Measurements from ENCODE around the gene SBK3.
"Not testable (repeated sequence)": the region's sequence is repeated elsewhere in the genome, so short reads cannot be mapped to it uniquely, and the experiment has no call there.

Gene SBK3, protein sequence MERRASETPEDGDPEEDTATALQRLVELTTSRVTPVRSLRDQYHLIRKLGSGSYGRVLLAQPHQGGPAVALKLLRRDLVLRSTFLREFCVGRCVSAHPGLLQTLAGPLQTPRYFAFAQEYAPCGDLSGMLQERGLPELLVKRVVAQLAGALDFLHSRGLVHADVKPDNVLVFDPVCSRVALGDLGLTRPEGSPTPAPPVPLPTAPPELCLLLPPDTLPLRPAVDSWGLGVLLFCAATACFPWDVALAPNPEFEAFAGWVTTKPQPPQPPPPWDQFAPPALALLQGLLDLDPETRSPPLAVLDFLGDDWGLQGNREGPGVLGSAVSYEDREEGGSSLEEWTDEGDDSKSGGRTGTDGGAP
- 0 reads per million in 4 experiments for total RNA-seq

- DNase-seq: no peak
These were observed at the start of gene SBK3 for GRCh38 chr19:55545443-55545842. SBK3 (minus strand) TSS chr19:55545543; CDS start chr19:55545543, 0 bp downstream.

DNA sequence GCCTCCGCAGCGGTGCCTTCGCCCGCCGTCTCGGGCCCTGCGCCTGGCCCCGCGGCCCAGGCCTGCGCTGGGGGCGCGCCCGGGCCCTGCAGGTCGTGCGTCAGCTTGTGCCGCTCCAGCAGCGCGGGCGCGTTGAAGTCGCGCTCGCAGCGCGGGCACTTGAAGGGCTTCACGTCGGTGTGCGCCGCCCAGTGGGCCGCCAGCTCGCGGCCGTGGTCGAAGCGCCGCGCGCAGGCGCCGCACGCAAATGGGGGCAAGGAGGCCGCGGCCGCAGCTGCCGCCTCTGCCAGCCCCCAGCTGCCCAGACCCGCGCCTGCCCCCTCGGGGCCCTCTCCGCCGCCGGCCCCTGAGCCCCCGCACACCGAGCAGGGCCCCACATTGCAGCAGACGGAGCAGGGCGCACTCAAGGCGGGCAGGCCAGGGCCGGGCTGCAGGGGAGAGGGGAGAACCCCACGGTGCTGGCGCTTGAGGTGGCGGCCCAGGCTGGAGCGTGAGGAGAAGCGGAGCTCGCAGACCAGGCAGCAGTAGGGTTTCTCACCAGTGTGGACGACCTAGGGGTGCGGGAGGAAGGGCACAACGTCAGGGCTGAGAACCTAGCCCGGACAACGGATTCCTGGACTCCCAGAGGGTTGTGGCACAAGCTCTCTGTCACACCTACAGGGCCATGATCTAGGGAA is 47.9 kb upstream of the SBK3 start:
- no peak for DNase-seq

DNA sequence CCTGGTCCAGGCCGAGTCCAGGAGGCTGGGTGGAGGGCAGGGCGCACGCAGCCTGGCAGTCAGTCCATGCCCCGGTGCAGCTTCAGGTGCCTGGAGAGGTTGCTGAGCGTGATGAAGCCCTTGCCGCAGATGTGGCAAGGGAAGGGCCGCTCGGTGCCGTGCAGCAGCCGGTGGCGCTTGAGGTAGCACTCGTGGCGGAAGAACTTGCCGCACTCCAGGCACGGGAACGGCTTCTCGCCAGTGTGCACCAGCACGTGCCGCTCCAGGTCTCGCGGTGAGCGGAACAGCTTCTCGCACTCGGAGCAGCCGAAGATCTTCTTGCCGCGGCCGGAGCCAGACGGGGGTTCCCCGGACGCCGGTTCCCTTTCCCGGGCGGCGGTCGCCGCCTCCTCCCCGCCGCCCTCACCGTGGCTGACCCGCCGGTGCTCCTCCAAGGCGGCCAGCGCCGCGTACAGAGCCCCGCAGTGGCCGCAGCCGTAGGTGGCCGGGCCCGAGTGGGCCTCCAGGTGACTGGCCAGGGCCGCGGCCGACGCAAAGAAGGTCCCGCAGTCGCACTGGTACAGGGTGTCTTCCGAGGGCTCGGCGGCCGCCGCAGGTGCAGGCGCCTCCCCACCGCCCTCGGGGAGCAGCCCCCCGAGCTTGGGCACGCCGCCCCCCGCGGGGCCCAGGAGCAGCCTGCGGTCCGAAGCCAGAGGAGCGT is 47.2 kb upstream of the SBK3 start:
- DNase-seq: no peak

DNA sequence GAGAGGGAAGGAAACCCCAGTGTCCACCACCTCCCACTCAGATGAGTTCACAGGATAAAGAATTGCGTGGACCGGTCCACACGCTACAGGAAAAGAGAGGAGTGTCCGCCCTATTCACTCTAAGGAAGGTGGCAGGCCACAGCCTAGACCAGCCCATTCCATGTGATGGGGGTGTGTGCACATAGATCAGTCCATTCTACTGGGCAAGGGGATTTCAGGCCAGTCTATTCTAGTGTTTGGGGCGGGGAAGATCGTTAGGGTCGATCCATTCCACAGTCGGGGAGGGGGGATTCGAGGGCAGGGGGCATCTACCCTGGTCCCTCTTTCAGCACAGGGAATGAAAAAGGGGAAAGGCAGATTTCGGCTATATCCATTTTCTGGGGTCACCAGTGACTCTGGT is 46.2 kb upstream of the SBK3 start:
- no peak for DNase-seq

GRCh38 chr19:55590617-55591016 is 45.3 kb upstream of the SBK3 start:
- no peak for DNase-seq

GRCh38 chr19:55590109-55590508 is 44.8 kb upstream of the SBK3 start:
- DNase-seq: no peak

- DNase-seq: no peak
These were observed 43.4 kb upstream of the SBK3 start for GRCh38 chr19:55588738-55589137.

DNA sequence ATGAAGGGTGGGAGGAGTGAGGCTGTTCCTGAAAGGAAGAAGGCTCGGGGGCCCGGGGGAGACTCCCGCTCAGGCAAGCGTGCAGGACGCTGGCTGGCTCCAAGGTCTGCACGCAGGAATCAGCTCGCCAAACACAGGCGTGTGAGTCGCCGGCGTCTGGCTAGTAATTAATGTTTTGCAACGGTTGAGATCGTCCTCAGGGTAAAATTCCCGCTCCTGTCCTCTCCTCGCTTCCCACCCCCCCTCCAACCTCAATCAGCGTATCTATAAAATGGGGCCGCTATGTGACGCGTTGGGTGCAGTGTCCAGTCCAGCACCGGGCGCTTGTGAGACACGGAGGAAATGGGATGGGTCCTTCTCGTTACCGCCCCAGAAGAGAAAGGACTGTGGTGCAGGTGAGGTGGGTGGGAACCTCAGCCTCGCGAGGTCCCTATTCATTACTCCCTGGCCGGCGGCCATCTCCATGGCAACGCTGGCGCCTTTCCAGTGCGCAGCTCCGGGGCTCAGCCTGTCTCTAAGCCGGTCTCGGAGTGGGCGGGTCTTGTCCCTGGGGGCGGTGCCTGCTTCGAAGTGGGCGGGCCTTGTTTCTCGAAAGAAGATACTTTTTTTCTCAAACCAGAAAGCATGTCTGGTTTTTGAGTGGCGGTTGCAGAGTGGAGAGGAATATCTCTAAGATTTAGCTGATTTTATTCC is 41.8 kb upstream of the SBK3 start:
- peak; percentile 92 for DNase-seq

DNA sequence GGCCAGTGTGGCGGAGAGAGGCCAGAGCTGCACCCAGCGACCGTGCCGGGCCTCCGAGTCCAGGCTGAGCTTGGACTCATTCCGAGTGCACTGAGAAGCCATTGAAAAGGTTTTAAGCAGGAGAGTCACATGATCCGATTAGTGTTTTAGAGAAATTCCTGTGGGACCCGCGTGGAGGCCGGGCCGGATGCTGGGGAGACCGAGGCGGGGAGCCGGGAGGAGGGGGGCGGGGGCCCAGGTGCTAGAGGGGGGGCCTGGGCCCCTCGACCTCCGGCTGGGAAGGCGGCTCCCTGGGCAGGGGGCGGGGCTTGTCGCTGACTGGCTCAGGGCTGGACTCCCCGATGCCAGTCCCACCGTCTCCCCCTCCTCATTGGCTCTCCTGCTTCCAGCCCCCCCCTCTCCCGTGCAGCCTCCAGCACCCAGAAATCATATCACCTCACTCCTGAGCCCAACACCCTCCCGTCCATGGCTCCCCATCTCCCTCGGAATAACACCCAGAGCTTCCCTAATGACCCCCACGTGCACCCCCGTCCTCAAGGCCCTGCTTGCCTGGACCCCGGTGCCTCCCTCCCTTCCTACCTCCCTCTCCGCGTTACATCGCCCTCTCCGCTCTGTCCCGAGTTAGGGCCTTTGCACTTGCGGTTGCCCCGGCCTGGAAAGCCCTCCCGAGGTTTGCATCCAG is 40.5 kb upstream of the SBK3 start:
- DNase-seq: peak; percentile 51

- DNase-seq: no peak
These were observed 39.5 kb upstream of the SBK3 start for GRCh38 chr19:55584871-55585270.

GRCh38 chr19:55583897-55584296 is 38.6 kb upstream of the SBK3 start:
- not testable (repeated sequence) for DNase-seq

DNA sequence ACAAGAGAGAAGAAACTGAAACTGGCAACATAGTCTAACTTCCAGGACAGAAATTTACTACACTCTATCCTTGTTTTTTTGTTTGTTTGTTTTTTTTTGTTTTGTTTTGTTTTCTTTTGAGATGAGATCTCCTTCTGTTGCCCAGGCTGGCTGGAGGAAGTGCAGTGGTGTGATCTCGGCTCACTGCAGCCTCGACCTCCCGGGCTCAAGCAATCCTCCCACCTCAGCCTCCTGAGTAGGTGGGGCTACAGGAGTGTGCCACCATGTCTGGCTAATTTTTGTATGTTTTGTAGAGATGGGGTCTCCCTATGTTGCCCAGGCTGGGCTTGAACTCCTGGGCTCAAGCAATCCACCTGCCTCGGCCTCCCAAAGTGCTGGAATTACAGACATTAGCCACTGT is 36.9 kb upstream of the SBK3 start:
- DNase-seq: not testable (repeated sequence)

GRCh38 chr19:55581823-55582223 is 36.5 kb upstream of the SBK3 start:
- no peak for DNase-seq

DNA sequence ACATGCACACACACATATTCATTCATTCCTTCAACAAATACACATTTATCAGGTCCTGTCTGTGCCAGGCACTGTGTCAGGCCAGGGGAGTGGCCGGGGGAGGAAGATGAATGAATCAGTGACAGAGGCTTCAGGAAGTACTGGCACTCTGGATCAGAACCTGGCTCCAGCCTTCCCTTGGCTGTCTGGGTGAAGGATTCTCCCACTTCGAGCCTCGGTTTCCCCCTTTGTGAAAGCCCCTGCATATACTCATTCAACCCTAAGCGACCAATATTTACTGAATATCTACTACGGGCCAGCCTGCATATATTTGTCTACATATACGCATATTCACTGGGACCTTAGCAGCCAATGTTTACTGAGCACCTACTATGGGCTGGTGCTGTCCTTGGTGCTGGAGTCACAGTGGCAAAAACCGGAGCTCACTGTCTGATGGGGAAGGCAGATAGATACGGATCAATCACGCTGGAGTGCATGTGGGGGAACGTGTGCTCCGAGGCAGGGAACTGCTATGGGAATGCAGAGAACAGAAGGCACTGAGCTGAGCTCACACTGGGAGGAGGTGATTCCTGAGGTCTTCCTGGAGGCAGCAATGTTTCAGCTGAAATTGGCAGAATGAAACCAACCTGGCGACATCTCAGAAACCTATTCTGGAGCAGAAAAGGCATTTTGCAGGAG is 35.9 kb upstream of the SBK3 start:
- no peak for DNase-seq

DNA sequence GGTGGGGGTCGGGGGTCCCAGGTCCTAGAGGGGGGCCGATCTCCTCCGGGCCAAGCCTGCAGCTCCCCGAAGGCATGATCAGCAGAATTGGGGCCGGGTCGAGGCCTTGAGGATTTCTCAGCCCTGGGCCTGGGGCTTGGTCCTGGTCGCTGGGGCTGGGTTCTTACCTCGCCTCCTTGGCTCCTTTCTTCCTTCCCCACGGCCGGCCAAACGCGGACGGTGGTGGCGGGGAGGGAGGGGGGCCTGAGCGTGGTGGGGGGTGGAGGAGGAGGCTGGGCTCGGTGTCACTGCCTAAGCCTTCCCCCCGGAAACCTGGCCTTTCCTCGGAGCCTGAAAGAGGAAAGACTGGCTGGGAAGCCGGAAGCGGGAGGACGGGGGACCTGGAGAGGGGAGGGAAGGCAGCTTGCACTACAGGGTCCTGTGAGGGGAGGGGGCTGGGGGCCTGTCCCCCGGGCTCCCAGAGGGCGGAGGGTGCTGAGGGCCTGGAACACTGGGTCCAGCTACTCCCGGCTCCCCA is 35.3 kb upstream of the SBK3 start, which contains the start of gene ZNF579:
TSS of gene ZNF579 (minus strand) at position 221 of the 517 bp plus-strand sequence. CDS start 1,209 bp downstream, outside the sequence.
- peak; percentile 54 for DNase-seq

DNA sequence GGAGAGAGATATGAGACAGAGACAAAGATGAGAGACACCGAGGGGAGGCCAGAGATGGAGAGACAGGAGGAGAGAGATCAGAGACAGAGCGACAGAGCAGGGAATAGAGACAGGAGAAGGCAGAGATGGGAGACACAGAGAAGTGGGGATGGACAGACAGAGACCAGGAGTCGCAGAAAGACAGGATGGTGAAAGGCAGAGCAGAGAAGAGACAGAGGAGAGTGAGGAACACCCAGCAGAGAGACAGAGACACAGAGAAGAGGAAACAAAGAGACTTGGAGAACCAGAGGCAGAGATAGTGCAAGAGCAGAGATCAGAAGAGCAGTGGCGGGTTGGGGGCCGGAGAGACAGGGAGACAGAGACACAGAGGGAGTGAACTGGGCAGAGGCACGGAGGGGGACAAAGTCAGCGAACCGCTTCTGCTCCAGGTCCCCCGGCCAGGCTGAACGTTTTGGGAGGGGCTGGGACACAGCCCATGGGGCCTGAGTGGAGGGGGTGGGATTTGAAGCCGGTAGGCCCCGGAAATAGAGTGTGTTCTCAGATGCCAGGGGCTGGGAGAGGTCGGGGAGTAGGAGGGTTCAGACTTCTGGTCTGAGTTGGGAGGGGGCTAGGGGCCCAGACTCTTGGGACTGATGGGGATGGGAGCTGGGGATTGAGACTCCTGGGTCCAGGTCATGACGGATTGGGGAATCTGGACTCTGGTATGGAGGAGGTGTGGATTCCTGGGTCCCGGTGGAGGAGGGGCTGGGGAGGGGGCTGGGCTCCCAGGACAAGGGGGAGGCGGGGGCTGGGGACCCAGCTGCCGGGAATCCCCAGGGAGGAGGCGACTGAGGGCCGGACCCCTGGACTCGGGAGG is 34.7 kb upstream of the SBK3 start:
- DNase-seq: no peak

- no peak for DNase-seq
These were observed 33.7 kb upstream of the SBK3 start for GRCh38 chr19:55578761-55579747.

DNA sequence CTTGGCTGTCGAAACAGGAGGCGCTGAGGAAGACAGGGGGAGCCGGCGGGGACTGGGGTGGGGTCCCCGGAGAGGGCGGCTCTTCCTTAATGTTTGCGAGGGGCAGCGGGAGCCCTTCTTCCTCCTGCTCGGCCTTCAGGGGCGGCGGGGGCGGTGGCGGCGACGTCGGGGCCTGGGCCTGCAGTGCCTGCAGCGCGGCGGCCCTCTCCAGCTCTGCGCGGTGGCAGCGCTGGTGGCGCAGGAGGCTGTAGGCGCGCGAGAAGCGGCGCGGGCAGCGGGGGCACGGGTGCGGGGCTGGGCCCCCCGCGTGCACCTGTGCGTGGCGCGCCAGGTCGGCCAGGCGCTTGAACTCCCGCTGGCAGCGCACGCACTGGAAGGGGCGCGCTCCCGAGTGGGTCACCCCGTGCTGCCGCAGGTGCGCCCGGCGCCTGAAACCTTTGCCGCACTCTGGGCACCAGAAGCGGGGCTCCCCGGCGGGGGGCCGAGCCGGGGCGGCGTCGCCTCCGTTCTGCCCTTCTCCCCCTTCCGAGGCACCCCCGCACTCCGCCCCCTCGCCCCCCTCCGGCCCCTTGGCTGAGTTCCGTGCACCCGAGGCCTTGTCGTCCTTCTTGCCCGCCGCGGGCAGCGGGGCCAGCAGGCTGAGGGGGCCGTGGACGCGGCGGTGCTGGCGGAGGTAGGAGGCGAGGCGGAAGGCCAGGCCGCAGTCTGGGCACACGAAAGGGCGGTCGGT is 32.9 kb upstream of the SBK3 start:
- DNase-seq: no peak

Data from effector CD8-positive, alpha-beta T cell (primary cell).